ENCODE measurements around the gene NUMBL. TPM values are rescaled to one million over a fixed set of nuclear protein-coding genes. Genes with fewer than 3 reads are reported as not detected.

The NUMBL gene
- polyA plus RNA-seq, 1 donor from 2014 or later = 20.5 TPM

DNA sequence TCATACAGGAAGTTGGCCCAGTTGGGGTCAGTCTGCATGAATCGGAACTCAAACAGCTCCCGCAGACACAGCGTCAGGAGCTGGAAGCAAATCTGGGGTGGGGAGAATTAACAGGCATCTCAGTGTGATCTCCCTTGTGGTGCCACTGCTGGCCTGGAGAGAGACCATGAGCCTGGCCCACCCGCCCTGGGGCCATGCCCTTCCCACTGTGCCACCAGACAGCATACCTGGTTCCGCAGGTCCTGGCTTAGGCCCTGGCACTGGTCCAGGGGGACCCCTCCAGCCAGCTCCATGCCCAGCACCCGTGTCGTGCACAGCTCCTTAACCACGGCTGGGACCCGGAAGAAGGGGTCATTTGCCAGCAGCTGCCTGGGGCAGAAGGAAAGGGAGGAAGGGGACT, 9.6 kb upstream of the NUMBL start:
- no peaks in the 10 kb centered on the region for H4K20me1 ChIP-seq (ENCODE audit: insufficient read depth)
- H3K27ac ChIP-seq (ENCODE audit: low read length) = no peak overlapping the region
- H3K79me2 ChIP-seq (replicated peaks; ENCODE audit: insufficient read depth, low read length) = no peaks in the 10 kb centered on the region
- H3K4me2 ChIP-seq (ENCODE audit: low read length) = no peak overlapping the region
- peaks cover 7% of the 10 kb centered on the region for H3K36me3 ChIP-seq (ENCODE audit: insufficient read depth, low read length)
- no peaks in the 10 kb centered on the region for H3F3A ChIP-seq (ENCODE audit: insufficient read depth, low read length, poor library complexity, severe bottlenecking)
- no peak overlapping the region for H2AFZ ChIP-seq (ENCODE audit: low read depth, low read length)
- H3K27me3 ChIP-seq (ENCODE audit: insufficient read depth, low read depth, low read length) = no peaks in the 10 kb centered on the region
- no peak overlapping the region for H3K4me3 ChIP-seq (ENCODE audit: low read length)
- TF ChIP-seq, protein P1, sequence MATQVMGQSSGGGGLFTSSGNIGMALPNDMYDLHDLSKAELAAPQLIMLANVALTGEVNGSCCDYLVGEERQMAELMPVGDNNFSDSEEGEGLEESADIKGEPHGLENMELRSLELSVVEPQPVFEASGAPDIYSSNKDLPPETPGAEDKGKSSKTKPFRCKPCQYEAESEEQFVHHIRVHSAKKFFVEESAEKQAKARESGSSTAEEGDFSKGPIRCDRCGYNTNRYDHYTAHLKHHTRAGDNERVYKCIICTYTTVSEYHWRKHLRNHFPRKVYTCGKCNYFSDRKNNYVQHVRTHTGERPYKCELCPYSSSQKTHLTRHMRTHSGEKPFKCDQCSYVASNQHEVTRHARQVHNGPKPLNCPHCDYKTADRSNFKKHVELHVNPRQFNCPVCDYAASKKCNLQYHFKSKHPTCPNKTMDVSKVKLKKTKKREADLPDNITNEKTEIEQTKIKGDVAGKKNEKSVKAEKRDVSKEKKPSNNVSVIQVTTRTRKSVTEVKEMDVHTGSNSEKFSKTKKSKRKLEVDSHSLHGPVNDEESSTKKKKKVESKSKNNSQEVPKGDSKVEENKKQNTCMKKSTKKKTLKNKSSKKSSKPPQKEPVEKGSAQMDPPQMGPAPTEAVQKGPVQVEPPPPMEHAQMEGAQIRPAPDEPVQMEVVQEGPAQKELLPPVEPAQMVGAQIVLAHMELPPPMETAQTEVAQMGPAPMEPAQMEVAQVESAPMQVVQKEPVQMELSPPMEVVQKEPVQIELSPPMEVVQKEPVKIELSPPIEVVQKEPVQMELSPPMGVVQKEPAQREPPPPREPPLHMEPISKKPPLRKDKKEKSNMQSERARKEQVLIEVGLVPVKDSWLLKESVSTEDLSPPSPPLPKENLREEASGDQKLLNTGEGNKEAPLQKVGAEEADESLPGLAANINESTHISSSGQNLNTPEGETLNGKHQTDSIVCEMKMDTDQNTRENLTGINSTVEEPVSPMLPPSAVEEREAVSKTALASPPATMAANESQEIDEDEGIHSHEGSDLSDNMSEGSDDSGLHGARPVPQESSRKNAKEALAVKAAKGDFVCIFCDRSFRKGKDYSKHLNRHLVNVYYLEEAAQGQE (IDR thresholded peaks at IDR 0.05; ENCODE audit: borderline replicate concordance) = no peak
- no peak for TF ChIP-seq MXI1 (conservative IDR thresholded peaks at IDR 0.05; ENCODE audit: poor library complexity, severe bottlenecking)
- no peak overlapping the region for H3K9ac ChIP-seq (ENCODE audit: low read length)
- H3K9me2 ChIP-seq (ENCODE audit: insufficient read depth, low read length) = no peaks in the 10 kb centered on the region
- no peaks in the 10 kb centered on the region for H3K9me3 ChIP-seq (ENCODE audit: low read length)

DNA sequence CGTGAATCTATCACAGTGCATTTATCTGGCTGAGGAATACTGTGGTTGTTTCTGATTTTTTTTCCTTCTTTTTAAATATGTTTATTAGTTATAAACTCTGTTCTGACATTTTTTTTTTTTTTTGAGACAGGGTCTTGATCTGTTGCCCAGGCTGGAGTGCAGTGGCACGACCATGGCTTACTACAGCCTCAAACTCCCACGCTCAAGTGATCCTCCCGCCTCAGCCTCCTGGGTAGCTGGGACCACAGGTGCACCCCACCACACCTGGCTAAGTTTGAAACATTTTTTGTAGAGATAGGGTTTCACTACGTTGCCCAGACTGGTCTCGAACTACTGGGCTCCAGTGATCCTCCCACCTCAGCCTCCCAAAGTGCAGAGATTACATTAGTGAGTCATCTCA, 6.6 kb upstream of the NUMBL start:
- H3K36me3 ChIP-seq (ENCODE audit: insufficient read depth, low read length) = no peaks in the 10 kb centered on the region
- no peak for TF ChIP-seq RAD21 (conservative IDR thresholded peaks at IDR 0.05)
- no peak for TF ChIP-seq POLR2AphosphoS5 (IDR thresholded peaks at IDR 0.05)
- TF ChIP-seq MXI1 (conservative IDR thresholded peaks at IDR 0.05; ENCODE audit: poor library complexity, severe bottlenecking) = no peak
- TF ChIP-seq, protein P1 (IDR thresholded peaks at IDR 0.05; ENCODE audit: borderline replicate concordance) = no peak
- TF ChIP-seq EP300 (conservative IDR thresholded peaks at IDR 0.05; ENCODE audit: poor library complexity, severe bottlenecking) = no peak
- TF ChIP-seq, protein P2, sequence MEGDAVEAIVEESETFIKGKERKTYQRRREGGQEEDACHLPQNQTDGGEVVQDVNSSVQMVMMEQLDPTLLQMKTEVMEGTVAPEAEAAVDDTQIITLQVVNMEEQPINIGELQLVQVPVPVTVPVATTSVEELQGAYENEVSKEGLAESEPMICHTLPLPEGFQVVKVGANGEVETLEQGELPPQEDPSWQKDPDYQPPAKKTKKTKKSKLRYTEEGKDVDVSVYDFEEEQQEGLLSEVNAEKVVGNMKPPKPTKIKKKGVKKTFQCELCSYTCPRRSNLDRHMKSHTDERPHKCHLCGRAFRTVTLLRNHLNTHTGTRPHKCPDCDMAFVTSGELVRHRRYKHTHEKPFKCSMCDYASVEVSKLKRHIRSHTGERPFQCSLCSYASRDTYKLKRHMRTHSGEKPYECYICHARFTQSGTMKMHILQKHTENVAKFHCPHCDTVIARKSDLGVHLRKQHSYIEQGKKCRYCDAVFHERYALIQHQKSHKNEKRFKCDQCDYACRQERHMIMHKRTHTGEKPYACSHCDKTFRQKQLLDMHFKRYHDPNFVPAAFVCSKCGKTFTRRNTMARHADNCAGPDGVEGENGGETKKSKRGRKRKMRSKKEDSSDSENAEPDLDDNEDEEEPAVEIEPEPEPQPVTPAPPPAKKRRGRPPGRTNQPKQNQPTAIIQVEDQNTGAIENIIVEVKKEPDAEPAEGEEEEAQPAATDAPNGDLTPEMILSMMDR (IDR thresholded peaks at IDR 0.05; ENCODE audit: poor library complexity, severe bottlenecking) = no peak
- TF ChIP-seq SMC3 (conservative IDR thresholded peaks at IDR 0.05; ENCODE audit: poor library complexity) = no peak
- no peak for TF ChIP-seq TAF1 (IDR thresholded peaks at IDR 0.05; ENCODE audit: low read depth)
- no peak for TF ChIP-seq EZH2 (IDR thresholded peaks at IDR 0.05; ENCODE audit: borderline replicate concordance, insufficient read depth, low read length, poor library complexity, severe bottlenecking)
- H3K4me2 ChIP-seq (ENCODE audit: low read length) = no peak overlapping the region
- H3K27me3 ChIP-seq (ENCODE audit: insufficient read depth, low read depth, low read length) = no peaks in the 10 kb centered on the region
- no peaks in the 10 kb centered on the region for H3K9me3 ChIP-seq (ENCODE audit: low read length)
- no peak overlapping the region for H3K9ac ChIP-seq (ENCODE audit: low read length)
- no peaks in the 10 kb centered on the region for H3K9me2 ChIP-seq (ENCODE audit: insufficient read depth, low read length)
- H3K79me2 ChIP-seq (replicated peaks; ENCODE audit: insufficient read depth, low read length) = no peaks in the 10 kb centered on the region
- no peaks in the 10 kb centered on the region for H4K20me1 ChIP-seq (ENCODE audit: insufficient read depth)
- H2AFZ ChIP-seq (ENCODE audit: low read depth, low read length) = no peak overlapping the region
- no peaks in the 10 kb centered on the region for H3F3A ChIP-seq (ENCODE audit: insufficient read depth, low read length, poor library complexity, severe bottlenecking)
- no peak overlapping the region for H3K4me3 ChIP-seq (ENCODE audit: low read length)
- H3K27ac ChIP-seq (ENCODE audit: low read length) = no peak overlapping the region

Data from neural cell (in vitro differentiated cells).